GM23248 (cell line): ENCODE data around the gene MYCL. TPM values are rescaled to one million over a fixed set of nuclear protein-coding genes. Genes with fewer than 3 reads are reported as not detected.
A peak's percentile ranks its signal among the peaks of the same experiment; 100 is the strongest.

Source experiments
- DNase-seq: peaks from one replicate; pipeline ENCODE4 v3.0.0-alpha.2; 2015
- H2AFZ ChIP-seq: fragments of 200-600 bp; sonication (generic); 2 replicates; pipeline ENCODE4 v1.6.1; 2016; ENCODE audit warnings: antibody characterized with exemption
- H3F3A ChIP-seq: fragments of 200-600 bp; sonication (generic); 2 replicates; pipeline ENCODE4 v1.6.1; 2016; ENCODE audit warnings: mild to moderate bottlenecking, antibody characterized with exemption, mixed run types; ENCODE audit not compliant: insufficient read depth
- H3K27ac ChIP-seq: fragments of 200-600 bp; sonication (generic); 2 replicates; pipeline ENCODE4 v1.5.1; 2016; ENCODE audit warnings: mild to moderate bottlenecking
- H3K27me3 ChIP-seq: fragments of 200-600 bp; sonication (generic); replicated peaks from 2 replicates; pipeline ENCODE4 v1.6.1; 2016; ENCODE audit warnings: mild to moderate bottlenecking; ENCODE audit not compliant: insufficient read depth
- H3K36me3 ChIP-seq: fragments of 200-600 bp; sonication (generic); 2 replicates; pipeline ENCODE4 v1.6.1; 2016; ENCODE audit warnings: low read depth, mild to moderate bottlenecking
- H3K4me1 ChIP-seq: fragments of 200-600 bp; sonication (generic); 2 replicates; pipeline ENCODE4 v1.6.1; 2016; ENCODE audit warnings: mild to moderate bottlenecking; ENCODE audit not compliant: insufficient read depth
- H3K4me2 ChIP-seq: fragments of 200-600 bp; sonication (generic); one replicate; pipeline ENCODE4 v1.6.1; 2016; ENCODE audit warnings: mild to moderate bottlenecking; ENCODE audit not compliant: unreplicated experiment
- H3K4me3 ChIP-seq: fragments of 200-600 bp; sonication (generic); 2 replicates; pipeline ENCODE4 v1.5.1; 2016; ENCODE audit warnings: mild to moderate bottlenecking
- H3K79me2 ChIP-seq: fragments of 200-600 bp; sonication (generic); 2 replicates; pipeline ENCODE4 v1.6.1; 2016; ENCODE audit warnings: mild to moderate bottlenecking; ENCODE audit not compliant: insufficient read depth
- H3K9ac ChIP-seq: fragments of 200-600 bp; sonication (generic); 2 replicates; pipeline ENCODE4 v1.6.1; 2016; ENCODE audit warnings: mild to moderate bottlenecking
- H3K9me2 ChIP-seq: fragments of 200-600 bp; sonication (generic); 2 replicates; pipeline ENCODE4 v1.6.1; 2016; ENCODE audit warnings: mixed run types, mild to moderate bottlenecking, moderate library complexity; ENCODE audit not compliant: insufficient read depth
- H3K9me3 ChIP-seq: fragments of 200-600 bp; sonication (generic); one replicate; pipeline ENCODE4 v1.6.1; 2017; ENCODE audit warnings: low read depth
- H4K20me1 ChIP-seq: fragments of 200-600 bp; sonication (generic); 2 replicates; pipeline ENCODE4 v1.6.0; 2016; ENCODE audit not compliant: insufficient read depth
- EZH2 ChIP-seq: fragments of 200-600 bp; sonication (generic); IDR thresholded peaks from 2 replicates; pipeline ENCODE4 v1.6.1; 2018; ENCODE audit warnings: antibody characterized with exemption, mild to moderate bottlenecking; ENCODE audit not compliant: insufficient read depth, poor library complexity, severe bottlenecking
- EZH2phosphoT487 ChIP-seq: fragments of 200-600 bp; sonication (generic); IDR thresholded peaks from 2 replicates; pipeline ENCODE4 v1.6.1; 2018; ENCODE audit warnings: antibody characterized with exemption, moderate library complexity, mild to moderate bottlenecking, low read depth; ENCODE audit not compliant: insufficient read depth
- whole genome bisulfite sequencing, 2 experiments: methylation state at CpG; one replicate each; pipeline ENCODE4 v1.1.6; 2015 to 2017; ENCODE audit warnings: low lambda C conversion rate in 2 of 2, low coverage in 1 of 2; ENCODE audit errors: missing lambda C conversion rate in 2 of 2; 5-methylcytosine and 5-hydroxymethylcytosine counted together
- in situ Hi-C: fragments of 300-500 bp; cut with MboI; formaldehyde crosslinking; loops from 2 replicates; pipeline ENCODE4 v1.15.0; 2020
- polyA plus RNA-seq: library from polyadenylated mRNA; unstranded; fragments of >200 nt; fragmentation: Nextera tagmentation; extraction: Ambion mirVana; gene quantifications from 2 replicates; pipeline ENCODE4 v1.2.1, GENCODE V29; 2016
- total RNA-seq: library from RNA; depleted of rRNA; stranded (reverse); fragments of >200 nt; shearing (Covaris generic); gene quantifications from 2 replicates; pipeline ENCODE4 v1.2.3, GENCODE V29; 2014

The MYCL gene
- total and polyA plus RNA-seq, 2 experiments from 2014 or later, result 0.32 to 0.34 TPM

GRCh38 chr1:39885516-39885915 is 16.2 kb downstream of the MYCL start:
- H3K27me3 ChIP-seq, result no peaks in the 10 kb centered on the region
- H3K4me1 ChIP-seq, result peaks cover 12% of the 10 kb centered on the region; the same call in 1 of the 2 replicates
- TF ChIP-seq EZH2 (no peak), EZH2phosphoT487 (no peak)
- H3K9me3 ChIP-seq, result no peaks in the 10 kb centered on the region
- H2AFZ ChIP-seq, result no peak overlapping the region
- no peaks in the 10 kb centered on the region for H4K20me1 ChIP-seq
- H3K36me3 ChIP-seq, result no peaks in the 10 kb centered on the region
- WGBS, 2 experiments, result 82 to 87% methylated on average over 5 of the region's 5 CpGs
- DNase-seq, result no peak
- in situ Hi-C loops, result no loop called here
- H3K9ac ChIP-seq, result no peak overlapping the region
- no peaks in the 10 kb centered on the region for H3F3A ChIP-seq
- no peak overlapping the region for H3K4me3 ChIP-seq
- H3K79me2 ChIP-seq, result peaks cover 28% of the 10 kb centered on the region
- H3K27ac ChIP-seq, result no peak overlapping the region
- no peaks in the 10 kb centered on the region for H3K9me2 ChIP-seq
- no peak overlapping the region for H3K4me2 ChIP-seq

- H3K79me2 ChIP-seq, result peaks cover 62% of the 10 kb centered on the region
- H3F3A ChIP-seq, result no peaks in the 10 kb centered on the region
- H3K36me3 ChIP-seq, result 0 out of 2 replicates have a peak, but pooled peaks cover 6% of the 10 kb centered on the region
- H3K9ac ChIP-seq, result peak overlapping the region; percentile 84
- H3K4me1 ChIP-seq, result peaks cover 12% of the 10 kb centered on the region; the same call in 1 of the 2 replicates
- H3K27me3 ChIP-seq, result no peaks in the 10 kb centered on the region
- no peak for TF ChIP-seq EZH2
- no peak for TF ChIP-seq EZH2phosphoT487
- no peaks in the 10 kb centered on the region for H3K9me3 ChIP-seq
- peak; percentile 22 for DNase-seq
- H4K20me1 ChIP-seq, result no peaks in the 10 kb centered on the region; the same call in 1 of the 2 replicates
- in situ Hi-C loops, result no loop called here
- no peaks in the 10 kb centered on the region for H3K9me2 ChIP-seq
- H3K4me2 ChIP-seq, result peak overlapping the region; percentile 98
- H3K27ac ChIP-seq, result no peak overlapping the region
- H3K4me3 ChIP-seq, result peak overlapping the region; percentile 88
- peak overlapping the region; percentile 95; the same call in 1 of the 2 replicates for H2AFZ ChIP-seq
- WGBS, 2 experiments, result 72 to 78% methylated on average over 2 of the region's 2 CpGs
Observed at GRCh38 chr1:39882152-39882551, 19.6 kb downstream of the MYCL start.

- no peaks in the 10 kb centered on the region for H3F3A ChIP-seq
- in situ Hi-C loops, result no loop called here
- 0 out of 2 replicates have a peak, but pooled peaks cover 9% of the 10 kb centered on the region for H3K36me3 ChIP-seq
- WGBS, 2 experiments, result 80 to 81% methylated on average over 2 of the region's 2 CpGs
- no peak for DNase-seq
- H3K9ac ChIP-seq, result no peak overlapping the region
- H3K27me3 ChIP-seq, result no peaks in the 10 kb centered on the region
- no peak overlapping the region for H3K4me2 ChIP-seq
- peaks cover 100% of the 10 kb centered on the region for H3K79me2 ChIP-seq
- TF ChIP-seq EZH2 (no peak), EZH2phosphoT487 (no peak)
- H3K27ac ChIP-seq, result no peak overlapping the region
- H3K4me3 ChIP-seq, result no peak overlapping the region
- H3K4me1 ChIP-seq, result peaks cover 12% of the 10 kb centered on the region; the same call in 1 of the 2 replicates
- no peaks in the 10 kb centered on the region for H3K9me3 ChIP-seq
- H4K20me1 ChIP-seq, result no peaks in the 10 kb centered on the region; the same call in none of the 2 replicates
- no peak overlapping the region for H2AFZ ChIP-seq
- no peaks in the 10 kb centered on the region for H3K9me2 ChIP-seq
Observed at GRCh38 chr1:39877980-39878956, 23.4 kb downstream of the MYCL start.

- Histone ChIP-seq H4K20me1 (no peaks in the 10 kb centered on the region; the same call in none of the 2 replicates), H3K9me2 (no peaks in the 10 kb centered on the region), H3K36me3 (0 out of 2 replicates have a peak, but pooled peaks cover 9% of the 10 kb centered on the region), H3K4me1 (peaks cover 11% of the 10 kb centered on the region; the same call in 1 of the 2 replicates), H3K27me3 (no peaks in the 10 kb centered on the region), H3K9ac (no peak overlapping the region), H2AFZ (no peak overlapping the region), H3K4me2 (no peak overlapping the region), H3K27ac (no peak overlapping the region), H3K4me3 (no peak overlapping the region), H3K79me2 (peaks cover 98% of the 10 kb centered on the region), H3F3A (no peaks in the 10 kb centered on the region), H3K9me3 (no peaks in the 10 kb centered on the region)
- TF ChIP-seq EZH2 (no peak), EZH2phosphoT487 (no peak)
- WGBS, 2 experiments, result 78 to 80% methylated on average over 5 of the region's 5 CpGs
- in situ Hi-C loops, result no loop called here
- DNase-seq, result no peak
Observed at GRCh38 chr1:39877231-39877778, 24.4 kb downstream of the MYCL start.
